Activated CD4-positive, CD25-positive, alpha-beta regulatory T cell treated with anti-CD3 and anti-CD28 coated beads, Interleukin-2, amount 50 U/mL, for 16 hours (primary cell): ENCODE results near the gene TSPAN19.
"Not testable (repeated sequence)": the region's sequence is repeated elsewhere in the genome, so short reads cannot be mapped to it uniquely, and the experiment has no call there.

Source experiments
- DNase-seq: peaks from one replicate; pipeline ENCODE4 v3.0.0-alpha.2; 2020; ENCODE audit warnings: low read depth, low spot score

TSPAN19 gene

GRCh38 chr12:85036234-85036707 is at the start of gene TSPAN19, which contains the start of gene LRRIQ1:
TSPAN19 (minus strand) TSS chr12:85036277; CDS start chr12:85029946, 6,331 bp downstream.
LRRIQ1 (plus strand) TSS chr12:85036351; CDS start chr12:85038177, 1,826 bp downstream.
- DNase-seq: no peak

GRCh38 chr12:85085066-85085465 is 49.0 kb upstream of the TSPAN19 start:
- no peak for DNase-seq

GRCh38 chr12:85076688-85077430 is 40.8 kb upstream of the TSPAN19 start:
- no peak for DNase-seq

- no peak for DNase-seq
Measured at GRCh38 chr12:85072826-85073225, 36.7 kb upstream of the TSPAN19 start.

GRCh38 chr12:85065837-85066482 is 29.9 kb upstream of the TSPAN19 start:
- no peak for DNase-seq

- DNase-seq: no peak
Measured at GRCh38 chr12:85060916-85061315, 24.8 kb upstream of the TSPAN19 start.

- DNase-seq: no peak
Measured at GRCh38 chr12:85059594-85059993, 23.5 kb upstream of the TSPAN19 start.

GRCh38 chr12:85058339-85058738 is 22.3 kb upstream of the TSPAN19 start:
- no peak for DNase-seq

- no peak for DNase-seq
Measured at GRCh38 chr12:85057370-85057963, 21.4 kb upstream of the TSPAN19 start.

GRCh38 chr12:85043829-85044228 is 7.8 kb upstream of the TSPAN19 start:
- no peak for DNase-seq

GRCh38 chr12:85041395-85041794 is 5.3 kb upstream of the TSPAN19 start:
- no peak for DNase-seq

- DNase-seq: no peak
Measured at GRCh38 chr12:85036733-85037132, 656 bp upstream of the TSPAN19 start.

- DNase-seq: no peak
Measured at GRCh38 chr12:85029456-85029855, 6.6 kb downstream of the TSPAN19 start.

- DNase-seq: no peak
Measured at GRCh38 chr12:85018098-85018497, 18.0 kb downstream of the TSPAN19 start.

GRCh38 chr12:85017618-85018017 is 18.5 kb downstream of the TSPAN19 start:
- no peak for DNase-seq

GRCh38 chr12:85017133-85017532 is 18.9 kb downstream of the TSPAN19 start:
- DNase-seq: no peak

- DNase-seq: no peak
Measured at GRCh38 chr12:85016413-85016812, 19.7 kb downstream of the TSPAN19 start.

- no peak for DNase-seq
Measured at GRCh38 chr12:85007836-85008235, 28.2 kb downstream of the TSPAN19 start.

- no peak for DNase-seq
Measured at GRCh38 chr12:85006206-85006605, 29.9 kb downstream of the TSPAN19 start.

GRCh38 chr12:85005615-85006014 is 30.5 kb downstream of the TSPAN19 start:
- DNase-seq: no peak

GRCh38 chr12:85005047-85005446 is 31.0 kb downstream of the TSPAN19 start:
- DNase-seq: not testable (repeated sequence)

- DNase-seq: no peak
Measured at GRCh38 chr12:85004204-85004603, 31.9 kb downstream of the TSPAN19 start.
